Measurements from ENCODE around the gene IQGAP2. TPM values are rescaled to one million over a fixed set of nuclear protein-coding genes. Genes with fewer than 3 reads are reported as not detected.

The IQGAP2 gene
- total and polyA plus RNA-seq, 3 experiments from 2014 or later = 51.4 to 70.5 (median 62.5) TPM

DNA sequence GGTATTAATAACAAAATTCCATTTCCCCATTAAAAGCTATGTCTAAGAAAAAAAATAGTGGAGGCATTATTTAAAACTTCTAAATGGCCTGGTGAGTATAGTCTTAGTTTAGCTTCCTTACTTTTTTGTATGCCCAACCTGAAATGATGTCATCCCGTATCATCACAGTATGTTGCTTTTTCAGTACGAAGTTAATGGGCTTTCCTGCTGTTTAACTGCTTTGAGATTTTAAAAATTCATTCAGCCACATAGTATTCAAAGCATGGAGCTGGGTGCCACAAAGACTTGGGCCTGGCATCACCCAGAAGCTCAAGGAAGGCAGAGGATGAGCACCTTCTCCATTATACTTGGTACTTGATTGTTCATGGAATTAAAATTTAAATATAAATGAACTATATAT, 212.7 kb downstream of the IQGAP2 start:
- peak overlapping the region in 1 of 8 donors; percentile 38 for H3K27ac Mint-ChIP-seq
- no peaks in the 10 kb centered on the region for H3K4me1 ChIP-seq (ENCODE audit: insufficient read depth, low read length)
- no peaks in the 10 kb centered on the region for H3K9me3 Mint-ChIP-seq
- H3K27me3 Mint-ChIP-seq = no peaks in the 10 kb centered on the region
- no peaks in the 10 kb centered on the region for H3K9me3 ChIP-seq (ENCODE audit: low read length)
- no peak overlapping the region for H3K4me3 Mint-ChIP-seq
- peaks cover 29 to 77% (median 33%) of the 10 kb centered on the region in 3 donors for H3K36me3 Mint-ChIP-seq
- no peak overlapping the region for H3K4me3 ChIP-seq (ENCODE audit: low read length)
- peaks cover 19% of the 10 kb centered on the region for H3K36me3 ChIP-seq (ENCODE audit: insufficient read depth, low read length)
- peaks cover 12 to 18% (median 16%) of the 10 kb centered on the region in 3 donors for H3K4me1 Mint-ChIP-seq
- POLR2A ChIA-PET = no interaction called here
- no peak overlapping the region for H3K27ac ChIP-seq (ENCODE audit: low read depth, low read length)
- no peaks in the 10 kb centered on the region for H3K27me3 ChIP-seq (ENCODE audit: insufficient read depth, low read length, poor library complexity, severe bottlenecking)
- CTCF ChIA-PET = interaction anchor here (0.7 kb wide), 1 partner anchor 24 kb away, joined by 3 read pairs; no protein-coding TSS in a partner anchor
- DNase-seq = no peak

- CTCF ChIA-PET = no interaction called here
- no peak overlapping the region for H3K4me3 Mint-ChIP-seq
- no peaks in the 10 kb centered on the region for H3K4me1 ChIP-seq (ENCODE audit: insufficient read depth, low read length)
- H3K9me3 ChIP-seq (ENCODE audit: low read length) = no peaks in the 10 kb centered on the region
- no peak overlapping the region for H3K27ac ChIP-seq (ENCODE audit: low read depth, low read length)
- no peaks in the 10 kb centered on the region for H3K9me3 Mint-ChIP-seq
- H3K27me3 Mint-ChIP-seq = no peaks in the 10 kb centered on the region
- H3K27ac Mint-ChIP-seq = peak overlapping the region in 2 of 8 donors; percentile 32 to 33
- POLR2A ChIA-PET = no interaction called here
- no peak overlapping the region for H3K4me3 ChIP-seq (ENCODE audit: low read length)
- peaks cover 29 to 76% (median 31%) of the 10 kb centered on the region in 3 donors for H3K36me3 Mint-ChIP-seq
- no peak for DNase-seq
- H3K36me3 ChIP-seq (ENCODE audit: insufficient read depth, low read length) = peaks cover 15% of the 10 kb centered on the region
- peaks cover 12 to 20% (median 18%) of the 10 kb centered on the region in 3 donors for H3K4me1 Mint-ChIP-seq
- H3K27me3 ChIP-seq (ENCODE audit: insufficient read depth, low read length, poor library complexity, severe bottlenecking) = no peaks in the 10 kb centered on the region
Measured at GRCh38 chr5:76616206-76616605, 213.1 kb downstream of the IQGAP2 start.

DNA sequence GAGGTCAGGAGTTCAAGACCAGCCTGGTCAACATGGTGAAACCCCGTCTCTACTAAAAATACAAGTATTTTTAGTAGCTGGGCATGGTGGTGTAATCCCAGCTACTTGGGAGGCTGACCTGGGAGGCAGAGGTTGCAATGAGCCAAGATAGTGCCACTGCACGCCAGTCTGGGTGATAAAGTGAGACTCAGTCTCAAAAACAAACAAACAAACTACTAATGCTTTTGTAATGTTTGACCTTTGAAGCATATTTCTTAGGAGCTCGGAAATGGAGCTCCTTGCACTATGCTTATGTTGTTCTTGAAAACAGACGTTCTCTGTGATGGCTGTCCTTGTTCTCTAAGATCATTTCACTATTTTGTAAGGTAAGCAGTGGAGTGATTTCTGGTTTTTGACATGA, 214.1 kb downstream of the IQGAP2 start:
- Mint-ChIP-seq H3K36me3 (peaks cover 22 to 74% (median 22%) of the 10 kb centered on the region in 3 donors), H3K4me3 (no peak overlapping the region), H3K27ac (peak overlapping the region in 1 of 8 donors; percentile 35), H3K9me3 (no peaks in the 10 kb centered on the region), H3K27me3 (no peaks in the 10 kb centered on the region), H3K4me1 (peaks cover 15 to 22% (median 20%) of the 10 kb centered on the region in 3 donors)
- ChIA-PET POLR2A (interaction anchor here (0.6 kb wide), 1 partner anchor 188 kb away, joined by 4 read pairs; no protein-coding TSS in a partner anchor), CTCF (interaction anchor here (0.9 to 1.5 kb wide), 3 partner anchors 16 to 157 kb away, joined by 3 to 4 read pairs (median 3); no protein-coding TSS in a partner anchor)
- Histone ChIP-seq H3K4me3 (ENCODE audit: low read length) (no peak overlapping the region), H3K4me1 (ENCODE audit: insufficient read depth, low read length) (no peaks in the 10 kb centered on the region), H3K9me3 (ENCODE audit: low read length) (no peaks in the 10 kb centered on the region), H3K27ac (ENCODE audit: low read depth, low read length) (no peak overlapping the region), H3K36me3 (ENCODE audit: insufficient read depth, low read length) (peaks cover 7% of the 10 kb centered on the region), H3K27me3 (ENCODE audit: insufficient read depth, low read length, poor library complexity, severe bottlenecking) (no peaks in the 10 kb centered on the region)
- DNase-seq = no peak

GRCh38 chr5:76617675-76618074, 214.6 kb downstream of the IQGAP2 start:
- Mint-ChIP-seq H3K4me1 (peaks cover 18 to 24% (median 20%) of the 10 kb centered on the region in 3 donors), H3K9me3 (no peaks in the 10 kb centered on the region), H3K27me3 (no peaks in the 10 kb centered on the region), H3K27ac (no peak overlapping the region), H3K4me3 (no peak overlapping the region), H3K36me3 (peaks cover 22 to 74% (median 22%) of the 10 kb centered on the region in 3 donors)
- Histone ChIP-seq H3K4me1 (ENCODE audit: insufficient read depth, low read length) (no peaks in the 10 kb centered on the region), H3K4me3 (ENCODE audit: low read length) (no peak overlapping the region), H3K9me3 (ENCODE audit: low read length) (no peaks in the 10 kb centered on the region), H3K27ac (ENCODE audit: low read depth, low read length) (no peak overlapping the region), H3K27me3 (ENCODE audit: insufficient read depth, low read length, poor library complexity, severe bottlenecking) (no peaks in the 10 kb centered on the region), H3K36me3 (ENCODE audit: insufficient read depth, low read length) (peaks cover 7% of the 10 kb centered on the region)
- ChIA-PET CTCF (interaction anchor here (1.2 to 1.9 kb wide), 3 partner anchors 20 to 157 kb away, joined by 3 to 5 read pairs (median 3); no protein-coding TSS in a partner anchor), POLR2A (interaction anchor here (0.6 kb wide), 1 partner anchor 187 kb away, joined by 4 read pairs; no protein-coding TSS in a partner anchor)
- no peak for DNase-seq

DNA sequence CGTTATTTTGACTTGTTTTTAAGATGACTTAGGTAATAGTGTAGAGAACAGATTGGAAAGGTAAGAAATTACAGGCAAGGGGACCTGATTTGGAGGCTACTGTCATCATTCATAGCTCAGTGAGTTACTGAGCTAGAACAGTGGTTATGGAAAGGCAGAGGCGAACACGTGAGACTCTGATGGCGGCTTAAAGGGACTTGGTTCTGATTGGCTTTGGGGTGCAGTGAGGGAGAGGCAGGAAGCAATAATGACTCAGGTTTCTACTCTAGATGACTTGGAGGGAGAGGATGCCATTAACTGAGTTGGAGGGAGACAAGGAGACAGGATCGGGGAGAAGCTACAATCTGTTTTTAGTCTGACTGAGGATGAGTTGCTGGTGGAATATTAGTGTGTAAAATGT, 217.1 kb downstream of the IQGAP2 start:
- peaks cover 21 to 62% (median 22%) of the 10 kb centered on the region in 3 donors for H3K36me3 Mint-ChIP-seq
- H3K4me3 Mint-ChIP-seq = no peak overlapping the region
- peak overlapping the region in 3 of 8 donors; percentile 9 to 51 (median 13) for H3K27ac Mint-ChIP-seq
- DNase-seq = no peak
- peaks cover 32 to 49% (median 33%) of the 10 kb centered on the region in 3 donors for H3K4me1 Mint-ChIP-seq
- ChIA-PET POLR2A (no interaction called here), CTCF (no interaction called here)
- no peaks in the 10 kb centered on the region for H3K4me1 ChIP-seq (ENCODE audit: insufficient read depth, low read length)
- no peak overlapping the region for H3K4me3 ChIP-seq (ENCODE audit: low read length)
- H3K36me3 ChIP-seq (ENCODE audit: insufficient read depth, low read length) = peaks cover 7% of the 10 kb centered on the region
- no peaks in the 10 kb centered on the region for H3K27me3 ChIP-seq (ENCODE audit: insufficient read depth, low read length, poor library complexity, severe bottlenecking)
- H3K27me3 Mint-ChIP-seq = no peaks in the 10 kb centered on the region
- no peaks in the 10 kb centered on the region for H3K9me3 Mint-ChIP-seq
- H3K27ac ChIP-seq (ENCODE audit: low read depth, low read length) = no peak overlapping the region
- no peaks in the 10 kb centered on the region for H3K9me3 ChIP-seq (ENCODE audit: low read length)

DNA sequence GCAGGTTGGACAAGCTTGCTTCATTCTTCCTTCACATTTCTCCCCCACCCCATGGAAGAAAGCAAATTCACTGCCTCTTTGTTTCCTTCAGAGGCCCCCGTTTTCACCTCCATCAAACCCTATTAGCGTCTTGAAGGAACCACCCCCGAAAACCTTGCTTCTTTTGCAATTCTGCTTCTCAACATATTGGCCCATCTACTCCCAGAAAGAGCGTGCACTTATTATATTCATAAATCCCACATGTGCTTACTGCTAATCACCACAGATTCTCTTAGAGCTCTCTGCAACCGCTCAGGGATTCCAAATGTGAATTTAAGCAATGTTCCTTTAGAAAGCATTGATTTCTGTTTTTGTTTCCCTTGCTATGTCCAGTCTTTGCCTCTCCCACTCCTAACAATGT, 219.0 kb downstream of the IQGAP2 start:
- CTCF ChIA-PET = no interaction called here
- H3K27ac ChIP-seq (ENCODE audit: low read depth, low read length) = no peak overlapping the region

DNA sequence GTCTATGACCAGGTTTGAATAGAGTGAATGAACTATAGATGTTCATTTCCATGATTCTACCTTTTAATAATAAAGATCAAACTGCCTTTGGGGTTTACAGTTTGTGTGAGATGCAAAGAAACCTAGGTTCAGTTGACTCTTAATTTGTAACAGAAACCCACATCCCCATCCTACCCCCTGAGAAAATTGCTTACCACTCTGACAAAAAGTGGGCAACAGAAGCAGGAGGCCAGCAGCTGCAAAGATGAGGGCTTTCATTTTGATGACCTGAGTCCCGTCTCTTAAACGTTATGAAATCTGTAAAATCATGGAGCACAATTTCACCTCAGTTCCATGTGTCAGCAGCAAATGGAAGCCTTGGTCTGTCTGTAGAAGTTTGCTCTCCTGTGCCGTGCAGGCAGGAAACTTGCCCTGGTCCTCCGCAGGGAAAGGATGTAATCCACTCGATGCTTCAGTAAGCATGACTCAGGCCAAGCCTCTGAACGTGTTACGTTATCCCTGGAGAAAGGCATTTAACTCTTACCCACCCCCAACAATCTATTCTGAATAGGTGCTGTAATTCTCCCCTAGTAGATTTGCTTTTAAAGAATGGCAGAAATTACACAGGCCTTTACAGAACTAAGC, 220.0 kb downstream of the IQGAP2 start, which contains the start of gene F2RL2:
Gene F2RL2, minus strand, starts transcription at position 431 of the 624 bp plus-strand sequence. Its CDS starts 173 bp downstream, at position 258.
- Mint-ChIP-seq H3K27me3 (no peaks in the 10 kb centered on the region), H3K27ac (peak within 1 kb of the TSS in 5 of 8 donors; percentile 11 to 75 (median 45)), H3K4me3 (no peak within 1 kb of the TSS), H3K9me3 (no peaks in the 10 kb centered on the region), H3K4me1 (peaks cover 46 to 64% (median 51%) of the 10 kb centered on the region in 3 donors), H3K36me3 (peaks cover 9 to 64% (median 20%) of the 10 kb centered on the region in 3 donors)
- no peaks in the 10 kb centered on the region for H3K9me3 ChIP-seq (ENCODE audit: low read length)
- DNase-seq = no peak
- H3K36me3 ChIP-seq (ENCODE audit: insufficient read depth, low read length) = peaks cover 5% of the 10 kb centered on the region
- H3K4me1 ChIP-seq (ENCODE audit: insufficient read depth, low read length) = no peaks in the 10 kb centered on the region
- no peak within 1 kb of the TSS for H3K4me3 ChIP-seq (ENCODE audit: low read length)
- H3K27me3 ChIP-seq (ENCODE audit: insufficient read depth, low read length, poor library complexity, severe bottlenecking) = no peaks in the 10 kb centered on the region
- no peak within 1 kb of the TSS for H3K27ac ChIP-seq (ENCODE audit: low read depth, low read length)
- ChIA-PET CTCF (interaction anchor here (1.2 kb wide), 1 partner anchor 11 kb away, joined by 3 read pairs; no protein-coding TSS in a partner anchor), POLR2A (no interaction called here)

More for the DNA sequence above, 219.0 kb downstream of the IQGAP2 start:
- Histone ChIP-seq H3K4me3 (ENCODE audit: low read length) (no peak overlapping the region), H3K36me3 (ENCODE audit: insufficient read depth, low read length) (peaks cover 7% of the 10 kb centered on the region), H3K4me1 (ENCODE audit: insufficient read depth, low read length) (no peaks in the 10 kb centered on the region), H3K9me3 (ENCODE audit: low read length) (no peaks in the 10 kb centered on the region), H3K27me3 (ENCODE audit: insufficient read depth, low read length, poor library complexity, severe bottlenecking) (no peaks in the 10 kb centered on the region)
- Mint-ChIP-seq H3K27ac (peak overlapping the region in 2 of 8 donors; percentile 53 to 55), H3K4me1 (peaks cover 46 to 63% (median 51%) of the 10 kb centered on the region in 3 donors), H3K27me3 (no peaks in the 10 kb centered on the region), H3K9me3 (no peaks in the 10 kb centered on the region), H3K36me3 (peaks cover 15 to 62% (median 23%) of the 10 kb centered on the region in 3 donors), H3K4me3 (no peak overlapping the region)
- DNase-seq = no peak
- POLR2A ChIA-PET = no interaction called here
